NT2/D1 (cell line): ENCODE measurements around the gene KDM2B.
"Not testable (repeated sequence)": the region's sequence is repeated elsewhere in the genome, so short reads cannot be mapped to it uniquely, and the experiment has no call there.

ENCODE experiments used
- DNase-seq: peaks from one replicate; pipeline ENCODE4 v3.0.0-alpha.2; 2011; ENCODE audit warnings: low read depth, low spot score
- H3K27me3 ChIP-seq: 2 replicates; pipeline ENCODE4 v1.6.0; 2011; ENCODE audit warnings: mild to moderate bottlenecking; ENCODE audit not compliant: insufficient read length, insufficient read depth
- H3K36me3 ChIP-seq: 2 replicates; pipeline ENCODE4 v1.6.1; 2011; ENCODE audit warnings: mild to moderate bottlenecking, low read length, mixed read lengths; ENCODE audit not compliant: insufficient read depth, insufficient read length
- H3K4me1 ChIP-seq: 2 replicates; pipeline ENCODE4 v1.5.1; 2011; ENCODE audit not compliant: insufficient read depth, insufficient read length
- H3K4me3 ChIP-seq: 2 replicates; pipeline ENCODE4 v1.5.1; 2011; ENCODE audit warnings: low read depth; ENCODE audit not compliant: insufficient read length
- H3K9ac ChIP-seq: 2 replicates; pipeline ENCODE4 v1.6.0; 2011; ENCODE audit warnings: low read depth; ENCODE audit not compliant: insufficient read length
- H3K9me3 ChIP-seq: 2 replicates; pipeline ENCODE4 v1.5.1; 2011; ENCODE audit warnings: mild to moderate bottlenecking, low read length; ENCODE audit not compliant: insufficient read depth
- SUZ12 ChIP-seq: IDR thresholded peaks from 2 replicates; pipeline ENCODE4 v1.6.1; 2011; ENCODE audit not compliant: insufficient read length, insufficient read depth; ENCODE audit errors: extremely low read depth
- YY1 ChIP-seq: IDR thresholded peaks from 2 replicates; pipeline ENCODE4 v1.6.1; 2011; ENCODE audit not compliant: insufficient read length, insufficient read depth
- ZNF274 ChIP-seq: IDR thresholded peaks from 2 replicates; pipeline ENCODE4 v1.6.1; 2011; ENCODE audit warnings: mild to moderate bottlenecking, low read depth, low read length

Gene KDM2B

DNA sequence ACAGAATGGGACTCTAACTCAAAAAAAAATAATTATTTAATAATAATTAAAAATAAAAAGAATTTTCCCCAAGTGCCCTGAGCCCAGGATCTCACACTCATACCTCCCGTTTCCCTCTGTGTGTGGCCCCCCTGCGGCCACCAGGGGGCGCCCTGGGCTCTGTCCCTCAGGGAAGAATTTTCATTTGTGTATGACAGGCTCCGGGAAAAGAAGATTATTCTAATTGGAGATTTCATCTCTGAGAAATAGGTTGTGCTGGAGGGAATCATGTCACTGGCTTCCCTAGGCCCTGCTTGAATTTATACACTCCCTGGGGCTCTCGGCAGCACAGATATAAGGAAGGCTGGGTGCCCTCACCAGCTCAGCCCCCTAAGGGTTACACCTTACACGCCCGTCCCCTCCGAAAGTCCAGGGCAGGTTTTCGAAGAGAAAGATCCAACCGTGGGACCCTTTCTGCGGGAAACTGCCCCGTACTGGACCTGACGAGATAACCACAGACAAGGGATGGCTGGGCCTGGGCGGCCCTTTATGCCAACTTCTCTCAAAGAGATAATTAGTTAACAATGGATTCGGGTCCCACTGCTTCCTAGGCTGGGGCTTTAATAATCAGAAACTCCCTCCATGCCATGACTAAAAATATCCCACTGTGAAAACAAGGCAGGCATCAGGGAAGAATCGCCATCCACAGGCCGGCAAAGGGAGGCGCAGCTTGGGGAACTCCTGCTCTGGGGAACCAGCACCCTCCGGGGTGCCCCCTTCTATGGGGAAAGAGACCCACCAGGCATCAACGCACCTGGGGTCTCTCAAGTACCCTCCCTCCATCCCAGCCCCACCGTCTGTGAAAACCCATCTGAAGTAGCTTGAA lies 80.7 kb downstream of the KDM2B start:
- Histone ChIP-seq H3K9me3 (no peaks in the 10 kb centered on the region), H3K9ac (peak overlapping the region; percentile 26), H3K36me3 (peaks cover 44% of the 10 kb centered on the region), H3K27me3 (no peaks in the 10 kb centered on the region), H3K4me1 (peaks cover 5% of the 10 kb centered on the region), H3K4me3 (no peak overlapping the region)
- no peak for TF ChIP-seq YY1
- no peak for TF ChIP-seq ZNF274
- TF ChIP-seq SUZ12 = no peak
- no peak for DNase-seq

- no peak overlapping the region for H3K9ac ChIP-seq
Observed at GRCh38 chr12:121495746-121496145, 85.1 kb downstream of the KDM2B start.

DNA sequence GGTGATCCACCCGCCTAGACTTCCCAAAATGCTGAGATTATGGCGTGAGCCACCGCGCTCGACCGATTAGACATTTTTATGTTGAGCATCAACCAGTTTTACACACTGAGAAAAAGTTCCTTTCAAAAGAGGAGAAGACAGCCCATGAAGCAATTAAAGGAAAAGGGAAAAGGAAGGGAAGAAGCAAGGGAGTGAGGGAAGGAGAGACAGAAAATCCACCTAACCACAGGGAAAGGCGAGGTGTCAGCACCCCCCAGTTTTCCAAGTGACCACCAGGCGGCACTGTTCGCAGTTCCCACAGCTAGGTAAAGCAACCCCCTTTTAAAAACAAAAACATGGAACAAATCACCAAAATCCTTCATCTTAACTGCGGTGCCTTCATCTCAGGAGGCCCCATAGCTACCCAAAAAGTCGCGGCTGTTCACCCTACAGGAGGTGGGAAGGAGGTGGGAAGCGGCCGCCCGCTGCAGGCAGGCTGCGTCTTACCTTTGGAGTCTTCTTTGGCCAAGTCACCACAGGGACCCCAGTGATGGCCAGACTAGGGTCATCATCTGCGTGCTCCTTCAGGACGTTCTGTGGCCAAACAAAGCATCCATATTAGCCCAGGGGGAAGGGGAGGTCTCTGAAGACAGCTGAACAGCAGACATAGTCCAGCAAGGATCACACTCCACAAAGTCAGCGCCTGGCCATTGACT lies 86.6 kb downstream of the KDM2B start:
- DNase-seq = peak; percentile 44
- no peak overlapping the region for H3K9ac ChIP-seq
- peaks cover 58% of the 10 kb centered on the region for H3K36me3 ChIP-seq
- H3K27me3 ChIP-seq = no peaks in the 10 kb centered on the region
- no peaks in the 10 kb centered on the region for H3K9me3 ChIP-seq
- no peak for TF ChIP-seq SUZ12
- no peak for TF ChIP-seq YY1
- TF ChIP-seq ZNF274 = no peak
- H3K4me3 ChIP-seq = no peak overlapping the region
- peaks cover 10% of the 10 kb centered on the region for H3K4me1 ChIP-seq

More at GRCh38 chr12:121495746-121496145, 85.1 kb downstream of the KDM2B start:
- TF ChIP-seq ZNF274 (no peak), YY1 (no peak), SUZ12 (no peak)
- H3K36me3 ChIP-seq = peaks cover 46% of the 10 kb centered on the region
- no peak for DNase-seq
- no peaks in the 10 kb centered on the region for H3K9me3 ChIP-seq
- H3K4me3 ChIP-seq = no peak overlapping the region
- H3K27me3 ChIP-seq = no peaks in the 10 kb centered on the region
- H3K4me1 ChIP-seq = peaks cover 8% of the 10 kb centered on the region

GRCh38 chr12:121490401-121491281 lies 90.2 kb downstream of the KDM2B start:
- Histone ChIP-seq H3K27me3 (no peaks in the 10 kb centered on the region), H3K9me3 (no peaks in the 10 kb centered on the region), H3K4me1 (peaks cover 10% of the 10 kb centered on the region), H3K9ac (peak overlapping the region; percentile 16), H3K36me3 (peaks cover 40% of the 10 kb centered on the region), H3K4me3 (no peak overlapping the region)
- no peak for TF ChIP-seq SUZ12
- no peak for TF ChIP-seq ZNF274
- no peak for DNase-seq

DNA sequence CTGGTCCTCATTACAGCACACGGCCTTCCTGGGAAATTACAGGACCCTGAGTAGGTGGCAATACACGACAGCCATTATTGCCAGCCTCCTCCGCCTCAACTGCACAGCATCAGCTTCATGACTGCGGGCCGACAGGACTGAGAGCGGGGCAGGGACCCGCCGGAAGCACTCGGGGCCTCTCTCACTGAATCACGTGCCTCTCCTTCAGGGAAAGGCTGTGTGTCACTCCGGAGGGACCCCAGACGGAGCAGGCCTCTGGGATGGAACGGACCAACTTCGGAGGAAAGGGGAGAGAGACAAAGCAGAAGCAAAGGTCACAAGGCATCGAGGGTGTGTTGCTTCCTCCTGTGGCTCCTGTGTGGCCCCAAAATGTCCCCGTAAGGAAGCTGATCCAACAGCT lies 90.9 kb downstream of the KDM2B start:
- no peaks in the 10 kb centered on the region for H3K27me3 ChIP-seq
- H3K9ac ChIP-seq = no peak overlapping the region
- H3K36me3 ChIP-seq = peaks cover 36% of the 10 kb centered on the region
- H3K4me3 ChIP-seq = no peak overlapping the region
- DNase-seq = no peak
- TF ChIP-seq SUZ12 (no peak), YY1 (no peak), ZNF274 (no peak)
- peaks cover 10% of the 10 kb centered on the region for H3K4me1 ChIP-seq
- H3K9me3 ChIP-seq = no peaks in the 10 kb centered on the region

- peaks cover 2% of the 10 kb centered on the region for H3K4me1 ChIP-seq
- no peak for TF ChIP-seq ZNF274
- no peak for TF ChIP-seq SUZ12
- TF ChIP-seq YY1 = no peak
- DNase-seq = no peak
Observed at GRCh38 chr12:121484967-121485366, 95.9 kb downstream of the KDM2B start.

DNA sequence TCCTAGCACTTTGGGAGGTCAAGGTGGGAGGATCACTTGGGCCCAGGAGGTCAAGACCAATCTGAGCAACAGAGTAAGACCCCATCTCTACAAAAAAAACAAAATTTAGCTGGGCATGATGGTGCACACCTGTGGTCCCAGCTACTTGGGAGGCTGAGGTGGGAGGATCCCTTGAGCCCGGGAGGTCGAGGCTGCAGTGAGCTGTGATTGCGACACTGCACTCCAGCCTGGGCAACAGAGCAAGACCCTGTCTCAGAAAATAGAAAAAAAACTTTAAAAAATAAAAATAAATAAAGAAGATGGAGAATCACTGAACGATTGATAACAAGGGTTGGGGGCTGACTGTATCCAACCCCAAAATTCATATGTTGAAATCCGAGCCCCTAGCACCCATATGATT lies 96.3 kb downstream of the KDM2B start:
- not testable (repeated sequence) for H3K4me1 ChIP-seq, H3K9me3 ChIP-seq

More at GRCh38 chr12:121484967-121485366, 95.9 kb downstream of the KDM2B start:
- H3K9ac ChIP-seq = no peak overlapping the region
- H3K9me3 ChIP-seq = no peaks in the 10 kb centered on the region
- no peak overlapping the region for H3K4me3 ChIP-seq
- peaks cover 19% of the 10 kb centered on the region for H3K36me3 ChIP-seq
- no peaks in the 10 kb centered on the region for H3K27me3 ChIP-seq

More for the DNA sequence above, 96.3 kb downstream of the KDM2B start:
- not testable (repeated sequence) for H3K4me3 ChIP-seq, DNase-seq, H3K27me3 ChIP-seq, H3K9ac ChIP-seq
- peaks cover 18% of the 10 kb centered on the region for H3K36me3 ChIP-seq
